Gastrocnemius medialis (tissue), 4 donors: ENCODE results near the gene MFAP4. TPM values are rescaled to one million over a fixed set of nuclear protein-coding genes. Genes with fewer than 3 reads are reported as not detected.
A peak's percentile ranks its signal among the peaks of the same experiment; 100 is the strongest.

ENCODE experiments used
- ATAC-seq, 2 donors: fragments of 150-250 bp; one replicate each; pipeline ENCODE4 v1.9.1; 2016
- DNase-seq, 2 donors: peaks; one replicate each; pipeline ENCODE4 v3.0.0-alpha.2; 2019
- H3K27ac ChIP-seq, 4 donors: fragments of 200-600 bp; sonication (generic); 1 replicate in 1 of 4; 2 replicates in 3 of 4; pipeline ENCODE4 v1.5.1; 2016 to 2018; ENCODE audit warnings: mild to moderate bottlenecking in 2 of 4, moderate library complexity in 1 of 4
- H3K27me3 ChIP-seq, 3 donors: fragments of 200-600 bp; sonication (generic) in 2 of 3; 1 replicate in 1 of 3; 2 replicates in 2 of 3; pipeline versions ENCODE4 v1.5.1 to v1.6.0; 2016 to 2019; ENCODE audit warnings: mild to moderate bottlenecking in 1 of 3, moderate library complexity in 1 of 3
- H3K36me3 ChIP-seq, 2 donors: fragments of 200-600 bp; sonication (generic) in 1 of 2; one replicate each; pipeline ENCODE4 v1.5.1; 2017 to 2018
- H3K4me1 ChIP-seq, 2 donors: fragments of 200-600 bp; sonication (generic) in 1 of 2; one replicate each; pipeline ENCODE4 v1.5.1; 2016 to 2017; ENCODE audit warnings: mild to moderate bottlenecking in 2 of 2
- H3K4me3 ChIP-seq, 4 donors: fragments of 200-600 bp; sonication (generic) in 3 of 4; 1 replicate in 1 of 4; 2 replicates in 3 of 4; pipeline ENCODE4 v1.5.1; 2016 to 2019; ENCODE audit warnings: mild to moderate bottlenecking in 2 of 4
- H3K9me3 ChIP-seq, 3 donors: fragments of 200-600 bp; sonication (generic) in 2 of 3; 1 replicate in 1 of 3; 2 replicates in 2 of 3; pipeline ENCODE4 v1.5.1; 2016 to 2019
- POLR2A ChIP-seq, 2 donors: fragments of 450-650 bp; IDR thresholded peaks; one replicate each; pipeline ENCODE4 v1.6.1; 2017; ENCODE audit warnings: antibody characterized with exemption in 2 of 2, mild to moderate bottlenecking in 2 of 2, moderate library complexity in 2 of 2
- in situ Hi-C, 4 donors: fragments of 200-750 bp; cut with MboI; loops; one replicate each; pipeline versions ENCODE4 v1.15.0 to v1.8.0; 2017; ENCODE audit warnings: low sequenced_read_pairs in 4 of 4
- intact Hi-C: fragments of 100-400 bp; cut with DNase I; formaldehyde crosslinking; loops from one replicate; pipeline ENCODE4 v1.15.1; 2023; ENCODE audit warnings: low total_unique reads
- total RNA-seq, 4 donors: library from RNA; depleted of rRNA; stranded (reverse); fragments of >200 nt; gene quantifications; one replicate each; pipeline versions ENCODE4 v1.1.0 to v1.2.3, GENCODE V29; 2016
- TF ChIP-seq, protein P1 (sequence below), 5 experiments: fragments of 450-650 bp in 3 of 5; fragments of 200-600 bp in 2 of 5; sonication (generic) in 2 of 5; IDR thresholded peaks in 4 of 5; conservative IDR thresholded peaks in 1 of 5; 1 replicate in 4 of 5; 2 replicates in 1 of 5; pipeline ENCODE4 v1.5.1; 2016 to 2019; ENCODE audit warnings: antibody characterized with exemption in 5 of 5, mild to moderate bottlenecking in 3 of 5, moderate library complexity in 3 of 5

Gene MFAP4
- total RNA-seq, 4 donors from 2014 or later: 11.0 to 22.7 (median 14.8) TPM

DNA sequence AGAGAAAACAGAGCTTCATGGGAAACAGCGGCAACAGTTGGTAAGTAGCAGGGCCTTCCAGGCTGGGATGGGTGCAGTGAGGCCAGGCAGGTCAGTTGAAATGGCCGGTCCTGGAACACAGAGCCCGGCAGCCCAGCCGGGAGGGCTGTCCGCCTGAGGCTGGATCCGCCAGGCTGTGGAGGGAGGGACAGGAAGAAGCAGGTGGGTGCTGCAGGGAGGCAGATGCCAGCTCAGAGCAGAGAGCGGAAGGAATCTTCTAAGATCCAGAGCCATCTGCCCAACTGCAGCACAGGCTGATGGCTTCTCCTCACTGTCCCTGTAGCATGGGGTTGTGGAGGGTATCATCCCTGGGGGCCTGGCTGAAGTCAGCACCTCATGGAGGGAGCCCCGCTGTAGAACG is 24.6 kb upstream of the MFAP4 start:
- no peaks in the 10 kb centered on the region for H3K27me3 ChIP-seq
- no peak for ATAC-seq
- peak overlapping the region in 2 of 4 donors; percentile 21 to 24 for H3K4me3 ChIP-seq
- intact Hi-C loops: no loop called here
- no peak overlapping the region for H3K27ac ChIP-seq
- no peaks in the 10 kb centered on the region for H3K4me1 ChIP-seq
- in situ Hi-C loops: no loop called here
- no peak for DNase-seq
- TF ChIP-seq, protein P1, sequence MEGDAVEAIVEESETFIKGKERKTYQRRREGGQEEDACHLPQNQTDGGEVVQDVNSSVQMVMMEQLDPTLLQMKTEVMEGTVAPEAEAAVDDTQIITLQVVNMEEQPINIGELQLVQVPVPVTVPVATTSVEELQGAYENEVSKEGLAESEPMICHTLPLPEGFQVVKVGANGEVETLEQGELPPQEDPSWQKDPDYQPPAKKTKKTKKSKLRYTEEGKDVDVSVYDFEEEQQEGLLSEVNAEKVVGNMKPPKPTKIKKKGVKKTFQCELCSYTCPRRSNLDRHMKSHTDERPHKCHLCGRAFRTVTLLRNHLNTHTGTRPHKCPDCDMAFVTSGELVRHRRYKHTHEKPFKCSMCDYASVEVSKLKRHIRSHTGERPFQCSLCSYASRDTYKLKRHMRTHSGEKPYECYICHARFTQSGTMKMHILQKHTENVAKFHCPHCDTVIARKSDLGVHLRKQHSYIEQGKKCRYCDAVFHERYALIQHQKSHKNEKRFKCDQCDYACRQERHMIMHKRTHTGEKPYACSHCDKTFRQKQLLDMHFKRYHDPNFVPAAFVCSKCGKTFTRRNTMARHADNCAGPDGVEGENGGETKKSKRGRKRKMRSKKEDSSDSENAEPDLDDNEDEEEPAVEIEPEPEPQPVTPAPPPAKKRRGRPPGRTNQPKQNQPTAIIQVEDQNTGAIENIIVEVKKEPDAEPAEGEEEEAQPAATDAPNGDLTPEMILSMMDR (IDR thresholded peaks at IDR 0.05 in 4 of 5, conservative IDR thresholded peaks at IDR 0.05 in 1 of 5): no peak
- TF ChIP-seq POLR2A (IDR thresholded peaks at IDR 0.05): no peak
- no peaks in the 10 kb centered on the region for H3K36me3 ChIP-seq
- H3K9me3 ChIP-seq: no peaks in the 10 kb centered on the region

DNA sequence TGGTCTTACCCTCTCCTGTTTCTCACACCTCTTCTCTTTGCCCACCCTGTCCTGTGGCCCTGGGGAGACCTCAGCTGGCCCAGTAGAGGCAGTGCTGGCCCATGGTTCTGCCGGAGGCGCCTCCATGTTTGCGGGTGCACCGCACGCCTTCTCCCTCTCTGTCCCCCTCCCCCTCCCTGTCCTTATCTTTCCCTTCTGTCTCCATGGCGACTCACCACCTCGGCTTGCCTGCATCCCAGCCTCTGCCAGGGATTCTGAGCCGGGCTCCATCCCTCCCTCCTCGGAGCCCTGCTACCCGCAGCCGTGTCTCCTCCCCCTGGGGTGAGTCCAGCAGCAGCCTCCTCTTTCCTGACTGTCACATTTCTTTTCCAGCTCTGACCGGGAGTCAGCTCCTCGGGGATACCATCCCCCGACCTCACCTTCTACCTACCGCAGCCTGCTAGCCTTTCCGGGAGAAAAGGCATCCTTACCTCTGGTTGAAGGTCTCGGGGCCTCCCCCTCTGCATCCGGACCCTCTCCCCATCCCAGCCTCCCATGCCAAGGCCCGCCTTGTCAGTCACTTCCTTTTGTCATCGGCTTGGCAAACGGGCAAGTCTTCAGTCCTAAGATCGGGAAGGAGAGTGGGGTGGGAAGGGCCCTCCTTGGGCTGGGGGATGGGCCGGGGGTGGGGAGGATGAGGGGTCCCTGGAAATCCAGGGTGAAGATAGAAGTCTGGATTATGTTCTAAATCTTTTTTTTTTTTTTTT is 24.1 kb upstream of the MFAP4 start, which contains the start of gene RNF112:
RNF112 (plus strand) TSS at position 358 of the 746 bp plus-strand sequence; CDS start at position 535, 177 bp downstream.
- DNase-seq: no peak
- Histone ChIP-seq H3K27ac (no peak within 1 kb of the TSS), H3K9me3 (no peaks in the 10 kb centered on the region), H3K4me1 (no peaks in the 10 kb centered on the region), H3K27me3 (no peaks in the 10 kb centered on the region), H3K36me3 (no peaks in the 10 kb centered on the region), H3K4me3 (peak within 1 kb of the TSS in 2 of 4 donors; percentile 21 to 24)
- intact Hi-C loops (no loop called here), in situ Hi-C loops (no loop called here)
- ATAC-seq: no peak
- TF ChIP-seq POLR2A (IDR thresholded peaks at IDR 0.05): no peak
- TF ChIP-seq, protein P1 (IDR thresholded peaks at IDR 0.05 in 4 of 5, conservative IDR thresholded peaks at IDR 0.05 in 1 of 5): no peak

DNA sequence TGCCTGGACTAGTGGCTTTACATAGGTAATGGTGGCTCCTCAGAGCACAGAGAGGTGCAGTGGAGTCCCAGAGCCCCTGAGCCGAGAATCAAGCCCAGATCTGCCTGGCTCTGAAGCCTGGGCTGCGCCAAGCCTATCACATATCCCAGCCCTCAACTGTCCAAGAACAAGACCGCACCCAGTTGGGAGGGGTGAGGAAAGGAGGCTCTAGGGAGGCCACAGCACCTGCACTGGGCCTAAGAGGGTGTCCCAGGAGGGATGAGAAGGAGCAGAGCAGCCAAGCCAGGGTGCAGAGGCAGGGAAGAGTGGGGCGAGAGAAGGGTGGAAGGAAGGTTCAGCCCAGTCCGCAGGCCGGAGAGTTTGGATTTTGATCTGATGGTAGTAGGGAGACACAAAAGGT is 23.1 kb upstream of the MFAP4 start:
- H3K4me3 ChIP-seq: no peak overlapping the region
- no peaks in the 10 kb centered on the region for H3K36me3 ChIP-seq
- no peaks in the 10 kb centered on the region for H3K27me3 ChIP-seq
- in situ Hi-C loops: no loop called here
- TF ChIP-seq, protein P1 (IDR thresholded peaks at IDR 0.05 in 4 of 5, conservative IDR thresholded peaks at IDR 0.05 in 1 of 5): no peak
- TF ChIP-seq POLR2A (IDR thresholded peaks at IDR 0.05): no peak
- intact Hi-C loops: no loop called here
- no peak overlapping the region for H3K27ac ChIP-seq
- H3K4me1 ChIP-seq: no peaks in the 10 kb centered on the region
- ATAC-seq: no peak
- no peaks in the 10 kb centered on the region for H3K9me3 ChIP-seq
- no peak for DNase-seq

DNA sequence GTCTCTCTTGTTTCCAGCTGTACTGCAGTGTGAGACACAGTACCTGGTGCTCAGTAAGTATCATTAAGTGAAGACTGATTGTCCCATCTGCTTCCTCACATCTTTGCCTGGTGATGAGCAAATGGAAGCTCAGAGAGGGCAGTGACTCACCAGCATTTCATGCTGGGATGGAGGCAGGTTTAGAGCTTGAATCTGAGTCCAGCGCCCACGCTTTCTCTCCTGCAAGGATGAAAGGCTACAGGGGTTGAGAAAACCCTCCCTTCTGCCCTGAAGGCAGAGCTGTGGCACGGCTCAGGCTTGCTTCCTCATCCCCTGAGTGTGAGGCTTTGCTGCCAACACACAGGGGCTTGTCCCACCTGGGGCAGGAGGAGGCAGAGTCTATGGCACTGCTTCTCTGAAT is 22.5 kb upstream of the MFAP4 start:
- Histone ChIP-seq H3K27me3 (no peaks in the 10 kb centered on the region), H3K36me3 (no peaks in the 10 kb centered on the region), H3K9me3 (no peaks in the 10 kb centered on the region), H3K27ac (no peak overlapping the region), H3K4me1 (no peaks in the 10 kb centered on the region), H3K4me3 (no peak overlapping the region)
- intact Hi-C loops (no loop called here), in situ Hi-C loops (no loop called here)
- ATAC-seq (no peak), DNase-seq (no peak)
- TF ChIP-seq, protein P1 (IDR thresholded peaks at IDR 0.05 in 4 of 5, conservative IDR thresholded peaks at IDR 0.05 in 1 of 5): no peak
- TF ChIP-seq POLR2A (IDR thresholded peaks at IDR 0.05): no peak
